GM19043 (cell line): ENCODE results near the gene TMCO6.

Experiments used
- ATAC-seq: cut with Tn5 transposase; IDR thresholded peaks from one replicate; pipeline ENCODE4 v1.9.1; 2021; ENCODE audit warnings: low read depth; ENCODE audit not compliant: unreplicated experiment

The TMCO6 gene

DNA sequence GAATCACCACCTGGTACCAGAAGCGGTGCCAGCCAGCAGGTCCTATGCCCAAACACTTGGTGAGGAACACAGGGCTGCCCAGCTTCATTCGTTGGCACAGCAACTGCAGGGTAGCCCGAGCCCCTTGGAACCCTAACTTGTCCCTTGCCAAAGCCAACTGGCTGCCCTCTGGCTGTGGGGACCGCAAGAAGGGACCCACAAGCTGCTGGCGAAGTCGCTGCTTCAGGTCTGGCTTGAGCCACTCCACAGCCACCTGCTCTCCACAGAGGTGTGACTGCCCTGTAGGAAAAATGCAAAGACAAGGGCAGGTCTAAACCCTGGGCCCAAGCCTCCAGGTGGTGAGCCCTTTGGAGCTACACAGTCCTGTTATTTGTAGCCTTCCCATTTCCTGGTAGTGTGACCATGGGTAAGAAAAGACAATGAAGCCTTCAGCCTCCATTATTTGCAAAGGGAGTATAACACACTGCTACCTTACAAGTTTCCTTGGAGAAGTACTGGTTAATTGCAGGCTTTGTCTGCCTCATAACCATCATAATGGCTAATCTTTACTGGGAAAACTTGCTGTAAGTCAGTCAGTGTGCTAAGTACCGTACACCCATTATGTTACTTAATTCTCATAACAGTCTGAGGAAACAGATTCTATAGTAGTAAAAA is 32.3 kb downstream of the TMCO6 start:
- no peak for ATAC-seq

DNA sequence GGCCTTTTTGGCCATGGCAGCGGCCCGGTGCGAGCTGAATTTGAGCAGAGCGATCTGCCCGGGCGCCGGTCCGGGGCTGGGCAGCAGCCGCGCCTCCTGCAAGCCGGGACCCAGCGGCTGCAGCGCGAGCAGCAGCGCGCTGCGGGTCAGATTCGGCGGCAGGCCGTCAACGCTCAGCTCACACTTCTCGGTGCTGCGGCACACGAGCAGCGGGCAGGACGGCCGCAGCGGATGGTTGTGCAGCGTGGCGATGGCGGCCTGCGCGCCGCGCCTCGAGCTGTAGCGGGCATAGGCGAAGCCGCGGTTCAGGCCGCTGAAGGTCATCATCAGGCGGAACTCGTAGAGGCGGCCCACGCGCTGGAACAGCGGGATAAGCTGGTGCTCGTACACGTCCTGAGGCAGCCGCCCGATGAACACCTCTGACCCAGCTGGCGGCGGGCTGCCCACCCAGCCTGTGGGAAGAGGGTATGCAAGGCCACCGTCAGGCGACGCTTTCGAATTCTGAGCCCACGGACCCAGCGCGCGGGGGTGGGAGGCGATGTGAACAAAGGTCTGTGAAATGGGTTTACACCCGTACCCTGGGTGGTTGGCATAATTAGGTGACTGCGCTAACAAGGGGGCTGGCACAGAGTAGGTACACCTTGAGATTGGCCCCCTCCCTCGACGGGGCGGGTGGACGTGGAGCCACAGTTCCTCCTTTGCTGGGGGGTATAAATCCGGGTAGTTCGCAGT is 33.4 kb downstream of the TMCO6 start:
- ATAC-seq: no peak

DNA sequence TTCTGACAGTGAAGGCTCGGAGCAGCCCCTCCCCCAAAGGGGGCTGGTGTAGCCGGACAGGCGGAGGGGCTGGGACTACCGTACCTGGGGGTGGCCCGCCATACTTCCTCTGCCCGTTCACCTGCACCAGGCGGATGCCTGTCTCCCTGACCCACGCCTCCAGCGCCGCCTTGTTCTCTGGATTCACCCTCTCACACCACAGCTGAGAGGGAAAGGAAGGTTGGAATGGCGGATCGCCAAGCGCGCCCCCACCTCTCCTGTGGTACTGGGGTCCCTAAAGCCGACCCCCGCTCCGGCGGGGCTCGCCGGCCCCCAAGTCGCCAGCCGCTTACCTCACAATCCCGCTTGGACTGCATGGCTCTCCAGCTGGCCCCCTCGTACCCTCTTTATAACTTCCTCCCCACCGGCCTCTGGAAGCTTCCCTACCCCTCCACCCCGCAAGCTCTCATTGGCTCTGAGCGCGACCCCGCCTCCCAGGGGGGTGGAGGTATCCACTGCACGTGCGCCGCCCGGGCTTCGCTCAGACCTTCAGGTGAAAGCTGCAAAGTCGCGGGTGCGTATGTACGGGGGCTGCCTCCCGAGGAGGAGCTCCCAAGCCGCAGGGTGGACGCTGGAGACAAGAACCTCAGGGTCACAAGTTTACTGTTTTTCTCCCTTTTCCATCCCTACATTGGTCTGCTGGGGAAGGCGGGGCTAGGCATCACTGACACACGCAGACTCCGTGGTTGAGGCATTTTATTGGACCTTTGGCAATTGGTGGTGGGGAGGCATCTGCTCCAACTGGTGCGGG is 34.1 kb downstream of the TMCO6 start, which contains the start of gene DND1:
DND1 (minus strand) TSS at position 390 of the 790 bp plus-strand sequence; CDS start at position 356, 34 bp downstream.
- ATAC-seq: no peak

DNA sequence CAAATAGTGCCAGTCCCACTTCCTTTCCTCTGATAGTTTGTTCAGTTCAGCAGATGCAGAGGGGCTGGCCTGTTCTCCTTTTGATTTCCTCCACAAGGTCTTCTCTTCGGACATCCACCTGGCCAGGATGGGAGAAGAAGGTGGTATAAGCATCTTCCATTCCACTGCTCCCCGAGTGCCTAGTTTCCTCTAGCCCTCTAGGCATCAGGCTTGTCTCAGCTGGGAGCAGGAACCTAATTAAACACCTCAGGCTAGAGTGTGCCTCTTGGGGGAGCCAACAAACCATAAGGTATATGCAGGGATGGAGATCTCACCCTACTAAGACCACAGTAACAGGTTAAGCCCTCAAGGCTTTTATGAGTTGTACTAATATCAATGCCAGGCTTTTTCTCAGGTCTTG is 35.0 kb downstream of the TMCO6 start:
- ATAC-seq: no peak

DNA sequence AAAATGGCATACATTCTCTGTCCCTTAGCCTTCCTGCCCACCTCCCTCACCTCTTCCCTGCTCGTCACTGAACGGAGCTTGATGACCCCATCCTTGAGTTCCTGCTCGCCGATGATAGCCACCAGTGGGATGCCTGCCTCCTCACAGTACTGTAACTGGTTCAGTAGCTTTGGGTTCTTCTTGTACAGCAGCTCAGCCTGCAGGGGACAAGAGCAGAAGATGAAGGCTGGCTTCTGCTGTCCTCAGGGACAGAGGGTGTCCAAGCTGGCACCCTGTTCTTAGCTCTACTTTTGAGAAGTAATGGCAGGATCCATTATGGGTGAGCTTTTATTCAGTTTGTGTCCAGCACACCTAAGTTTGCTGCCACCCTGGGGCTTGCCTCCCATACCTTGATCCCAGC is 35.4 kb downstream of the TMCO6 start:
- ATAC-seq: no peak

DNA sequence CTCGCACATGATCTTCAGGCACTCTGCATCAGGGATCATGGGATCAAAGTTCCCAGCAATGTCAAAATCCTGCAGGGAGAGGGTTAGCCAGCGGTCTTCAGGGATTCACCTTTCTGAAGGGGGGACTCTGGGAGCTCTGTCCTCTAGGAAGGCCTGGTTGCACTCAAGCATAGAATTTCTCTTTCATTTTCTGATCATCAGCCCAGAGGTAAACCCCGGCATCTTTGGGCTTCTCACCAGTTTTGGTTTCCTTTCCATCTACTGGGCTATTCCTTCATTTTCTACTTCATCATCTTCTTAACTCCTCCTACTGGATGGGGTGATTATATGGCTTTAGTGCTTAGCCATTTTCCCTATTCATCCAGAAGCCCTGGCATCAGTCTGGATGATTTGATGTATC is 38.7 kb downstream of the TMCO6 start:
- no peak for ATAC-seq

DNA sequence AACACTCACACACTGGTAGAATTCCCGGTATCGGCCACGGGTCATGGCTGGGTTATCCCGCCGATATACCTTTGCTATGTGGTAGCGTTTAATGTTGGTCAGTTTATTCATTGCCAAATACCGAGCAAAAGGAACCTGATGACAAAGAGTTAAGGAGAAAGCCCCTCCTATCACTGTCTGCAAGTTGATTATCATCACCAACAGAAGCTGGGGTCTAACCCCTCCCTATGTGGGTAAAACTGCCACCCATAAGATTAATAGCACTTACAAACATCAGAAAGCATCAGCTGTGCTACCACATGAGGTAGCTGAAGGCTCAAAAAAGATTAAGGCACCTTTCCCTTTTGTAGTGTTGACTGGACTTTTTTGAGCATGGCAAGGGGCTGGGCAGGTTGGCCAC is 39.7 kb downstream of the TMCO6 start:
- ATAC-seq: no peak

DNA sequence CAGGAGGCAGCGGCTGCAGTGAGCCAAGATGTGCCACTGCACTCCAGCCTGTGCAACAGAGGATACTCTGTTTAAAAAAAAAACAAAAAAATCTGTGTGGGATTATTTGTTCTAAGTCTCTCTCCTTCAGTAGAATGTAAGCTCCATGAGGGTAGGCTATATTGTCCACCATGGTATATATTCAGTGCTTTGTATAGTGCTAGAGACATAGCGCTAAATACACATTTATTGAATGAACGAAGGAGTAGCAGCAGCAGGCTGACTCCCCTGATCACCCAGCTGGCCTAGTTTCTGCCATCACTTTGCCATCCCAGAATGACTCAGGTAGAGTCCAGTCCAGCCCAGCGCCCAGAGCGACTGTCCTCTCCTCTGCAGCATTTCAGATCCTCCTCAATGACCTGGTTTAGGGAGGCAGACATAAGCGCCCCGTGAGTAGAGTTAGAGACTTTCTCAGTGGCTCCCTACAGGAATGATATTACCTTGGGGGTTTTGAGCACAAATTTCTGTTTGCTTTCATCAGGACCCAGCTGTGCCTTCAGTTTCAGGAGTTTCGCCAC is 51.2 kb downstream of the TMCO6 start:
- no peak for ATAC-seq

DNA sequence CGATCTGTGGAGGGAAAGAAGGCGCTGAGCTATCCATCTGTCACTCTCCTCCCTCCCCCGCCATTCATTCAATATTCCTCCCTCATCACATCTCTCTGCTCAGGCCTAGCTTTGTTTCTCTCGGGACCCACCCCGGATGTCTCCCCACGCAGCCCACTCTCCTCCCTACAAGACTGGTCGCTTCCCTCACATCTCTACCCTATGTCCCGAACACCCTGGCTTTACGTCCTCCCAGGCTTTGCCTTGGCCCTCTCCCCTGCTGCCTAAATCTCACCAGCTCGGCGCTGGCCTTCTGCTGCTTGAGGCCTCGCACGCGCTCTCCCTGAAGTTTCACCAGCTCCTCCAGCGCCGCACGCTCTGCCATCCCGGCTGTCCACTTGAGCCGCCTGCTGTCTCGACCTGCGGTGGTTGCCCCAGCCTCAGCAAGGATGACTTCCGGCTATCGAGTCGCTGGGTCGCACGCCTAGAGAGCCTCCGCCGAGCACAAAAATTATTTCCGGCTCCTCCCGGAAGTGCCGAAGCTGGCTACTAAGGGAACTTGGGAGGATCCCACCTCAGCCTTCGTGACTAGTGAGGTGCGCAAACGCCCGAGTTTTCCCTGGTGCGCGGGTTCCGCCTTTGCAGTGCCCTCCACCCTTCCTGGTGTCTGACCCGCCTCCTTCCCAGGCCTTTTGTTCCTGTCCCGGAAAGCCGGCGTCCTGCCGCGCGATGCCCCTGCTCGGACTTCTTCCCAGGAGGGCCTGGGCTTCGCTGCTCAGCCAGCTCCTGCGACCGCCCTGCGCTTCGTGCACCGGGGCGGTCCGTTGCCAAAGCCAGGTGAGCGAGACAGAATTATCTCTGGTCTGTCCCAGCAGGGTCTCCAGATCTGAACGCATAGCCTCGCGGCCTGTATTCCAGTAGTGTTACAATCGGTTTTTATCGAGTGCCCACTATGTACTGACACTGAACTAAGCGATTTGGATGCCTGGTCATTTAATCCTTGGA is 52.0 kb downstream of the TMCO6 start, which contains the start of the genes HARS1 and HARS2:
HARS1 (minus strand) TSS at position 430 of the 984 bp plus-strand sequence; CDS start at position 364, 66 bp downstream.
HARS2 (plus strand) TSS at position 515 of the 984 bp plus-strand sequence; CDS start at position 709, 194 bp downstream.
- ATAC-seq: peak; percentile 97

DNA sequence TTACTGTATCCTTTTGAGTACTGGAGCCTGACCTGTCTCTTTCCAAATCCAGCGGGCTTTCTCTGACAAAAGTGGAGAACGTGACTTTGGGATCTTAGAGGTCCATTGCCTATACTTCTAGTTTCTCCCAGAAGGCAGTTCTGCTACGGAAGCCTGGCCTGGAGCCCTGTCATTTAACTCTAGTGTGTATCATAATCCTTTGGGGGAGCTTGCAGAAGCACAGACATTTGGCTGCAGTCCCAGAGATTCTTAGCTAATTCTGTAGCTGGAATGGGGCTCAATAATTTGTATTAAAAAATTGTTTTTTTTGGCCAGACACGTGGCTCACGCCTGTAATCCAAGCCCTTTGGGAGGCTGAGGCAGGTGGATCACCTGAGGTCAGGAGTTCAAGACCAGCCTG is 55.0 kb downstream of the TMCO6 start:
- no peak for ATAC-seq
